Measurements from ENCODE around the gene CR1. TPM values are rescaled to one million over a fixed set of nuclear protein-coding genes. Genes with fewer than 3 reads are reported as not detected.

The CR1 gene
- total and polyA plus RNA-seq, 9 of the 15 experiments (the other 6 are each of a cell fraction or from before 2014, with no cell fraction given) = 0.07 to 0.47 (median 0.18) TPM

GRCh38 chr1:207454046-207454964, 41.7 kb upstream of the CR1 start, which contains the start of gene CR2 (continued):
- TF ChIP-seq, protein P1, sequence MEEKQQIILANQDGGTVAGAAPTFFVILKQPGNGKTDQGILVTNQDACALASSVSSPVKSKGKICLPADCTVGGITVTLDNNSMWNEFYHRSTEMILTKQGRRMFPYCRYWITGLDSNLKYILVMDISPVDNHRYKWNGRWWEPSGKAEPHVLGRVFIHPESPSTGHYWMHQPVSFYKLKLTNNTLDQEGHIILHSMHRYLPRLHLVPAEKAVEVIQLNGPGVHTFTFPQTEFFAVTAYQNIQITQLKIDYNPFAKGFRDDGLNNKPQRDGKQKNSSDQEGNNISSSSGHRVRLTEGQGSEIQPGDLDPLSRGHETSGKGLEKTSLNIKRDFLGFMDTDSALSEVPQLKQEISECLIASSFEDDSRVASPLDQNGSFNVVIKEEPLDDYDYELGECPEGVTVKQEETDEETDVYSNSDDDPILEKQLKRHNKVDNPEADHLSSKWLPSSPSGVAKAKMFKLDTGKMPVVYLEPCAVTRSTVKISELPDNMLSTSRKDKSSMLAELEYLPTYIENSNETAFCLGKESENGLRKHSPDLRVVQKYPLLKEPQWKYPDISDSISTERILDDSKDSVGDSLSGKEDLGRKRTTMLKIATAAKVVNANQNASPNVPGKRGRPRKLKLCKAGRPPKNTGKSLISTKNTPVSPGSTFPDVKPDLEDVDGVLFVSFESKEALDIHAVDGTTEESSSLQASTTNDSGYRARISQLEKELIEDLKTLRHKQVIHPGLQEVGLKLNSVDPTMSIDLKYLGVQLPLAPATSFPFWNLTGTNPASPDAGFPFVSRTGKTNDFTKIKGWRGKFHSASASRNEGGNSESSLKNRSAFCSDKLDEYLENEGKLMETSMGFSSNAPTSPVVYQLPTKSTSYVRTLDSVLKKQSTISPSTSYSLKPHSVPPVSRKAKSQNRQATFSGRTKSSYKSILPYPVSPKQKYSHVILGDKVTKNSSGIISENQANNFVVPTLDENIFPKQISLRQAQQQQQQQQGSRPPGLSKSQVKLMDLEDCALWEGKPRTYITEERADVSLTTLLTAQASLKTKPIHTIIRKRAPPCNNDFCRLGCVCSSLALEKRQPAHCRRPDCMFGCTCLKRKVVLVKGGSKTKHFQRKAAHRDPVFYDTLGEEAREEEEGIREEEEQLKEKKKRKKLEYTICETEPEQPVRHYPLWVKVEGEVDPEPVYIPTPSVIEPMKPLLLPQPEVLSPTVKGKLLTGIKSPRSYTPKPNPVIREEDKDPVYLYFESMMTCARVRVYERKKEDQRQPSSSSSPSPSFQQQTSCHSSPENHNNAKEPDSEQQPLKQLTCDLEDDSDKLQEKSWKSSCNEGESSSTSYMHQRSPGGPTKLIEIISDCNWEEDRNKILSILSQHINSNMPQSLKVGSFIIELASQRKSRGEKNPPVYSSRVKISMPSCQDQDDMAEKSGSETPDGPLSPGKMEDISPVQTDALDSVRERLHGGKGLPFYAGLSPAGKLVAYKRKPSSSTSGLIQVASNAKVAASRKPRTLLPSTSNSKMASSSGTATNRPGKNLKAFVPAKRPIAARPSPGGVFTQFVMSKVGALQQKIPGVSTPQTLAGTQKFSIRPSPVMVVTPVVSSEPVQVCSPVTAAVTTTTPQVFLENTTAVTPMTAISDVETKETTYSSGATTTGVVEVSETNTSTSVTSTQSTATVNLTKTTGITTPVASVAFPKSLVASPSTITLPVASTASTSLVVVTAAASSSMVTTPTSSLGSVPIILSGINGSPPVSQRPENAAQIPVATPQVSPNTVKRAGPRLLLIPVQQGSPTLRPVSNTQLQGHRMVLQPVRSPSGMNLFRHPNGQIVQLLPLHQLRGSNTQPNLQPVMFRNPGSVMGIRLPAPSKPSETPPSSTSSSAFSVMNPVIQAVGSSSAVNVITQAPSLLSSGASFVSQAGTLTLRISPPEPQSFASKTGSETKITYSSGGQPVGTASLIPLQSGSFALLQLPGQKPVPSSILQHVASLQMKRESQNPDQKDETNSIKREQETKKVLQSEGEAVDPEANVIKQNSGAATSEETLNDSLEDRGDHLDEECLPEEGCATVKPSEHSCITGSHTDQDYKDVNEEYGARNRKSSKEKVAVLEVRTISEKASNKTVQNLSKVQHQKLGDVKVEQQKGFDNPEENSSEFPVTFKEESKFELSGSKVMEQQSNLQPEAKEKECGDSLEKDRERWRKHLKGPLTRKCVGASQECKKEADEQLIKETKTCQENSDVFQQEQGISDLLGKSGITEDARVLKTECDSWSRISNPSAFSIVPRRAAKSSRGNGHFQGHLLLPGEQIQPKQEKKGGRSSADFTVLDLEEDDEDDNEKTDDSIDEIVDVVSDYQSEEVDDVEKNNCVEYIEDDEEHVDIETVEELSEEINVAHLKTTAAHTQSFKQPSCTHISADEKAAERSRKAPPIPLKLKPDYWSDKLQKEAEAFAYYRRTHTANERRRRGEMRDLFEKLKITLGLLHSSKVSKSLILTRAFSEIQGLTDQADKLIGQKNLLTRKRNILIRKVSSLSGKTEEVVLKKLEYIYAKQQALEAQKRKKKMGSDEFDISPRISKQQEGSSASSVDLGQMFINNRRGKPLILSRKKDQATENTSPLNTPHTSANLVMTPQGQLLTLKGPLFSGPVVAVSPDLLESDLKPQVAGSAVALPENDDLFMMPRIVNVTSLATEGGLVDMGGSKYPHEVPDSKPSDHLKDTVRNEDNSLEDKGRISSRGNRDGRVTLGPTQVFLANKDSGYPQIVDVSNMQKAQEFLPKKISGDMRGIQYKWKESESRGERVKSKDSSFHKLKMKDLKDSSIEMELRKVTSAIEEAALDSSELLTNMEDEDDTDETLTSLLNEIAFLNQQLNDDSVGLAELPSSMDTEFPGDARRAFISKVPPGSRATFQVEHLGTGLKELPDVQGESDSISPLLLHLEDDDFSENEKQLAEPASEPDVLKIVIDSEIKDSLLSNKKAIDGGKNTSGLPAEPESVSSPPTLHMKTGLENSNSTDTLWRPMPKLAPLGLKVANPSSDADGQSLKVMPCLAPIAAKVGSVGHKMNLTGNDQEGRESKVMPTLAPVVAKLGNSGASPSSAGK (IDR thresholded peaks at IDR 0.05) = peak; percentile 57; the same call in 1 of the 2 replicates
- TF ChIP-seq NCOA2 (IDR thresholded peaks at IDR 0.05; ENCODE audit: partially characterized antibody in 2 of 2) (no peak), PHF21A (IDR thresholded peaks at IDR 0.05; ENCODE audit: borderline replicate concordance, low read depth) (no peak), MCM3 (IDR thresholded peaks at IDR 0.05) (no peak), SAFB2 (IDR thresholded peaks at IDR 0.05; ENCODE audit: borderline replicate concordance, low read depth, low read length, severe bottlenecking) (no peak), YBX1 (IDR thresholded peaks at IDR 0.05) (no peak), SP1 (CRISPR knock-in tag; IDR thresholded peaks at IDR 0.05) (peak; percentile 59; the same call in 1 of the 2 replicates), HDAC2 (IDR thresholded peaks at IDR 0.05) (no peak), SREBF1 (IDR thresholded peaks at IDR 0.05; ENCODE audit: borderline replicate concordance, low read depth, low read length) (no peak), MAFF (IDR thresholded peaks at IDR 0.05; ENCODE audit: low read length) (no peak), TAL1 (IDR thresholded peaks at IDR 0.05) (no peak), MCM2 (IDR thresholded peaks at IDR 0.05; ENCODE audit: low read depth) (no peak), OTX1 (CRISPR knock-in tag; IDR thresholded peaks at IDR 0.05) (no peak), ARID3A (IDR thresholded peaks at IDR 0.05; ENCODE audit: borderline replicate concordance, low read depth, low read length) (no peak), RBM17 (IDR thresholded peaks at IDR 0.05; ENCODE audit: borderline replicate concordance, low read depth, low read length) (no peak), PTRF (tag; IDR thresholded peaks at IDR 0.05) (no peak)
